Choroid plexus epithelial cell (primary cell): ENCODE results near the gene PDE6B.
"Not testable (repeated sequence)": the region's sequence is repeated elsewhere in the genome, so short reads cannot be mapped to it uniquely, and the experiment has no call there.

Experiments used
- DNase-seq: peaks from one replicate; pipeline ENCODE4 v3.0.0-alpha.2; 2010; ENCODE audit warnings: low read depth
- H3K4me3 ChIP-seq: 2 replicates; pipeline ENCODE4 v1.5.1; 2011; ENCODE audit warnings: low read depth, mild to moderate bottlenecking, control low read depth, low read length, moderate library complexity
- CTCF ChIP-seq: conservative IDR thresholded peaks from 2 replicates; pipeline ENCODE4 v1.5.1; 2011; ENCODE audit warnings: low read depth, mild to moderate bottlenecking, control low read depth, inconsistent platforms, low read length, moderate library complexity

The PDE6B gene

GRCh38 chr4:703336-704197 is 78.2 kb downstream of the PDE6B start:
- no peak overlapping the region for H3K4me3 ChIP-seq
- TF ChIP-seq CTCF = no peak
- DNase-seq = no peak

- TF ChIP-seq CTCF = no peak
- DNase-seq = no peak
- H3K4me3 ChIP-seq = no peak overlapping the region
Observed at GRCh38 chr4:704198-704891, 79.0 kb downstream of the PDE6B start.

- peak overlapping the region; percentile 65 for H3K4me3 ChIP-seq
- no peak for DNase-seq
- no peak for TF ChIP-seq CTCF
Observed at GRCh38 chr4:704971-705277, 79.6 kb downstream of the PDE6B start.

- TF ChIP-seq CTCF = no peak
- H3K4me3 ChIP-seq = peak within 1 kb of the TSS; percentile 69
- peak; percentile 98 for DNase-seq
Observed at GRCh38 chr4:705278-706082, 80.1 kb downstream of the PDE6B start, which contains the start of gene PCGF3. PCGF3 (plus strand) TSS chr4:705832; CDS start chr4:733681, 27,849 bp downstream.

- peak overlapping the region; percentile 69 for H3K4me3 ChIP-seq
Observed at GRCh38 chr4:706083-706633, 80.8 kb downstream of the PDE6B start.

GRCh38 chr4:706834-707598 is 81.6 kb downstream of the PDE6B start:
- no peak for DNase-seq
- TF ChIP-seq CTCF = no peak
- H3K4me3 ChIP-seq = peak overlapping the region; percentile 69

More at GRCh38 chr4:706083-706633, 80.8 kb downstream of the PDE6B start:
- not testable (repeated sequence) for DNase-seq
